Activated CD4-positive, CD25-positive, alpha-beta regulatory T cell (primary cell): ENCODE measurements around the gene KIRREL3.

Experiments
- DNase-seq, 4 experiments: peaks; one replicate each; lab custom pipeline; 2025; lab: John Stamatoyannopoulos, UW

Gene KIRREL3

DNA sequence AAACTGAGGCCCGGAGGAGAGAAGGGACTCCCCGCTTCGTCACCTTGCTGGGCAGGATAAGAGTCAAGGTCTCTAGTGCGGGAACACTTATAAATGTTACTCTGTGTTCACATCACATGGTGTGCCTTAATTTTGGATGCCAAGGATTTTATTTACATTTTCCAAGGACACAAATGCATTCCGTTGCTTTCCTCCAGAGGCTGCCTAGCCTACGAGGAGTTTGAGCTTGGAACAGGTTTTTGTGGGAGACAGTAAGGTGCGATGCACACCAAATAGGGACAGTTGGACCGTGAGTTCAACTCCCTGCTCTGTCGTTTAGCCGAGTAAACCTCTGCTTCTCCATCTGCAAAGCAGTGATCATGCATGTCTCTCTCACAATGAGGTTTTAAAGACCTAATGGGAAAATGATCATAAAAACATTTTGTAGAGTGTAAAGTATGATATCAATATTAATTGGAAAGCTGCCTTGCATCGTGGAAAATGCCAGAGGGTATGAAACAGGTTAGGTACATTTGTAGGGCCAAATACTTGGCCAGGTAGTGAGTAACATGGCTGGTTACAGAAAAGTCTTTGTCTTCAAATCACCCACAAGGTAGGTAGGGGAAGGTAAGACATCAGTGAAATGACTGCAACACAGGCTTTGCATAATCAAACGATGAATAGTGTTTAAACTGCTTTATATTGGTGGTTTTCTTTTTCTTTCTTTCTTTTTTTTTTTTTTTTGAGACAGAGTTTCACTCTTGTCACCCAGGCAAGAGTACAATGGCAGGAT, 583.3 kb downstream of the KIRREL3 start:
- DNase-seq, result no peak

DNA sequence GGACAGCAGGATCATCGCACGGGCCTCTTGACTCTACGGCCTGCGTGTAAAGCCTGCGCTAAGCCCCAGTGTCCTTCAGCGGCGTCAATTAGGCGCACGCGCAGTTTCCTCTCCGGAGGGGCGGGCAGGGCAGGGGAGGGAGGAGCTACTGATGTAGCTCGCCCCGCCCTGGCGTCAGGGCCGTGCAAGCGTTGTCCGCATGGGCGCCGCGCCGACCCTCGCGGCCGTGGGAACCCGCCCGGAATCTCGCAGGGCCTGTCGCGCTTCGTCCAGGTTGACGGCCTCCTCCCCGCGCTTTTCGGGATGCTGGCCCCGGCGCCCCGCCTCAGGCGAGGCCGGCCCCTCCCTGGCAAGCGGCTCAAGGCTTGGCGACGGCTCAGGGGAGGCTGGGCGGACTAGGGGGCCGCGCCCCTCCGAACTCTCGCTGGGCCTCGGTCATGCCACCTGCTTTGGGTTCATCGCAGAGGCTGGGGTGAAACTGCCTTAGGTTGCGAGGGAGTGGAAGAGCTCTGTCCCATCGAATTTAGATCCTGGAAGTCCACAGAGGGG, 584.0 kb downstream of the KIRREL3 start:
- peak; percentile 16 to 44 (median 32) for DNase-seq

DNA sequence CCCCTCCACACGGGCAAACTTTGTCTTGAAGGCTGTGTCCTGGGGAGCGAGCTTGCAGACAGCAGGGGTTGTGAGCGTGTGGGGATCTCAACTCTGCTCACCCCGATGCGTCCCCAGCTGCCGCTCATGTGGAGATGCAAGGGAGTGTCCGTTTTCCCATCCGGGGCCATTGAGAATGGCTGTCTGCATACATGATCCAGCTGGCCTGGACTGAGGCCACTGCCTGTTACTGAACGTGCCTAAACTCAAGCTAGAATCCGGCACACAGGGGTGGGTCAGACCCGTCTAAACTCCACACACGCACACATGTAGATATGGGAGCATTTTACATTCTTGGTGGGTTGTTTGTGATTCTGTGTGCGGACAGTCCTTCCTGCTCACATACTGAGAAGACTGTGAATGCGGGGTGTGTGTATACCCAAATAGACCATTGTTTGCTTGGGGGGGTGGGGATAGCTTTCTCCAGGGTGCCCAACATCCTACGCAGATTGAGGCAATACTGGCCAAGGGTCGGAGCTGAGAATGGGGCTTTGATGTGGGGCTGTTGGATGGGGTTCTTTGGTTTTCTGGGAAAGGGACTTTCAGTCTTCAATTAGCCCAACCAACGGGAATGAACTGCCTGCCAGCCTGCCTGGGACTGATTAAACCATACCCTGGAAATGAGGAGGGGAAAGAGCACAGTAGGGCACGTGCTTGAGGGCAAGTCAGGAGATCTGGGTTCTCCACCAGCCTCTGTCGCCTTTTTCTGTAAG, 584.7 kb downstream of the KIRREL3 start:
- DNase-seq, result no peak

DNA sequence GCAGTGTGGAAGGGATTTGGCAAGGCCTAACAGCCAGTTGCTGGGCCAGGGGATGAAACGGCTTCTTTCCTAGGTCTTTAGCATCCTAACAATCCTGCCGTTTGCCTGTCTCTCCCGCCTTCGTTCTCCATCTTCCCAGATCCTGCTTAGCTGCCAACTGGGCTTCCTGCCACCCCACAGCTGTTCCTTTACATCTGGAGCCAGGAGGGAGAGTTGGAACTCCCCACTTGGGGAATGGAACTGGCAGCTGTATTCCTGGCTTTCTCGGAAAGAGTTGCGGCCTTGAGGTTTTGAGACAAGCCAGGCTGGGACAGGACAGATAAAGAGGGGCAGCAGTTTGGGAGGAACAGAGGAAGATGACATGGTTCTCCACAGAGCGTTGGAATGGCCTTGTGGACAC, 585.4 kb downstream of the KIRREL3 start:
- no peak for DNase-seq

DNA sequence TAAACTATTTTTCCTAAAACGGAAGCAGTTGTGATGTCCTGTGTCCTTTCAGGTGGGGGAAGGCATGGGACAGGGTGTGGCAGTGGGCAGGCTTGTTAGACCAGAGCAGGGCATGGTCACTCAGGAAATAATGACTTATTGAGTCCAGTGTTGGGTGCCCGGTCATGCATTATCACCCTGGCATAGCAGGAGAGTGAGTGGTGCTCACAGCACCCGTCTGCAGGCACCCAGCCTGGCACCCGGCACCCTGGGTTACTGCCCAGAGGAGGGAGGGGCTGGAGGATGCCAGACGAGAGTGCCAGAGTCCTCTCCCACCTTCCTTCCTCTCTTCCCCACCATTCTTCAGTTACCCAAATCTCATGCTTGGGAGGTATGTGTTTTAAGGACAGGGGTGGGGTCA, 586.0 kb downstream of the KIRREL3 start:
- DNase-seq, result no peak

DNA sequence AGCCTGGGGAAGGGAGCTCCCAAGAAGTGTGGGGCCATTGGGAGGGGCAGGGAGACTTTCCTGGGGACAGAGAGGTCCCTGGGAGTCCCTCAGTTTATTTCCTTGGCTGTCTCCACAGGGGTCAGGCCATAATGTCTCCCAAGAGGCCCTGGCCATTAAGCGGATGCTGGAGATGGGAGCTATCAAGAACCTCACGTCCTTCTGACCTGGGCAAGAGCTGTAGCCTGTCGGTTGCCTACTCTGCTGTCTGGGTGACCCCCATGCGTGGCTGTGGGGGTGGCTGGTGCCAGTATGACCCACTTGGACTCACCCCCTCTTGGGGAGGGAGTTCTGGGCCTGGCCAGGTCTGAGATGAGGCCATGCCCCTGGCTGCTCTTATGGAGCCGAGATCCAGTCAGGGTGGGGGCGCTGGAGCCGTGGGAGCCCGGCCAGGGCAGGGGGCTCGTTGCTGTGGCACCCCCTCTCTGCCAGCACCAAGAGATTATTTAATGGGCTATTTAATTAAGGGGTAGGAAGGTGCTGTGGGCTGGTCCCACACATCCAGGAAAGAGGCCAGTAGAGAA, 586.6 kb downstream of the KIRREL3 start:
- DNase-seq, result no peak

DNA sequence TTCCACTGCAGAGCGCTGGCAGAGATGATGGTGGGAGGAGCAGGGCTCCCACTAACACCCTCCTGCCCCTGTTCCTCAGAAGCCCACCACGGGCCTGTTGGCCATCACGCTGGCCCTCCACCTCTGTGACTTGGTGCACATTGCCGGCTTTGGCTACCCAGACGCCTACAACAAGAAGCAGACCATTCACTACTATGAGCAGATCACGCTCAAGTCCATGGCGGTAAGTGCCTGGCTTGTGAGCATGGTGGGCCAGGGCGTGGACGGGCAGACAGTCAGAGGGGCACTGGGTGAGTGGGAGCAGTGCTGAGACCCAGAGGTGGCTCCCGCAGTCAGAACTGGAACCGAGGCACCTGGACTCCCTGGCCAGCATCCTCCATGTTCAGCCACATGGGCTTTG, 587.1 kb downstream of the KIRREL3 start:
- DNase-seq, result no peak

DNA sequence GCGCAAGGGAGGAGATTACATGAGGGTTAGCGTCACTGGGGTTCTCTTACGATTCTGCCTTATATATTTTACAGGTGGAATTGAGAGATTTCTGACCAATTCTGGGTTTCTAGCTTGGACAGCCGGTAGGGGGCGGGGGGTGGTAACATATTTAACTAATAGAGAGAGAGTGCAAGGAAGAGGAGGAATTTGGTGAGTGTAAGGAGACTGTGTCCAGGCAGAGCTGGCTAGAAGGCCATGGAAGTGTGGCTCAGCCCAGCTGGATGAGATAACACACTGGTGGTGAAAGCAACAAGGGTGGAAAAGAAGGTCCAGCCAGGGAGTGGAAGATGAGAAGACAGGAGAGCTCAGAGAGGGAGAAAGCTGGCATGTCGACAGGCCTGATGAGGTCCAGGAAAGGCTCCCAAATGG, 588.6 kb downstream of the KIRREL3 start:
- no peak for DNase-seq

DNA sequence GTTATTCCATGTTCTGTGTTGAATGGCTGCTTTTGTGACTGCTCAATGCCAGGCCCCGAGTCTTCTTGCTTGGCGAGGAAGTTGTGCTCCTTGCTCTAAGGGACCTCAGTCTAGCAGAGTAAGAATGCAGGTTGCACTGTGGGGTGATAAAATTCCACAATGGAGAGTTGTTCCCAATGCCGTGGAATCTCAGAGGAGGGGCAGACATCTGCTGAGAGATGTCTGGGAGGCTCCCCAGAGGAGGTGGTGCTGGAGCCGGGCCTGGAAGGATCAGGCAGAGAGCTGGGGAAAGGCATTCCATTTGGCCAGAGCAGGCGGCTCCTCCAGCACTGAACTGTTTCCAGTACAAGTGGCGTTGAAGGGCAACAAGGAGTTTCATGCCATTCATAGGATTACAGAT, 589.9 kb downstream of the KIRREL3 start:
- DNase-seq, result no peak

DNA sequence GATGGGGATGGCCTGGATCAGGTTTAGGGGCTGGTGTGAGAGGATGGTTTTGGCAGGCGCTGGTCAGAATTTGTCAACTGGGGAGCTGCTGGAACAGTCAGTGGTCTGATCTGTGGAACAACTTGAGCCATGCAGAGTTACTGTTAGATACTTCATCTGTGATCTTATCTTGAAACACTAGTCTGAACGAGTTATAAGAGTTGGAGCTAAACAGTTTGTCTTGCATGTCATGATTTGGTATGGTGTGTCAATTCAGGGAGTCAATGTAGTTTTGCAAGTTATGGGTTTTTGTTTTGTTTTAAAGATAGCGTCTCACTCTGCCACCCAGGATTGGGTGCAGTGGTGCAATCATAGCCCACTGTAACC, 591.0 kb downstream of the KIRREL3 start:
- DNase-seq, result no peak

DNA sequence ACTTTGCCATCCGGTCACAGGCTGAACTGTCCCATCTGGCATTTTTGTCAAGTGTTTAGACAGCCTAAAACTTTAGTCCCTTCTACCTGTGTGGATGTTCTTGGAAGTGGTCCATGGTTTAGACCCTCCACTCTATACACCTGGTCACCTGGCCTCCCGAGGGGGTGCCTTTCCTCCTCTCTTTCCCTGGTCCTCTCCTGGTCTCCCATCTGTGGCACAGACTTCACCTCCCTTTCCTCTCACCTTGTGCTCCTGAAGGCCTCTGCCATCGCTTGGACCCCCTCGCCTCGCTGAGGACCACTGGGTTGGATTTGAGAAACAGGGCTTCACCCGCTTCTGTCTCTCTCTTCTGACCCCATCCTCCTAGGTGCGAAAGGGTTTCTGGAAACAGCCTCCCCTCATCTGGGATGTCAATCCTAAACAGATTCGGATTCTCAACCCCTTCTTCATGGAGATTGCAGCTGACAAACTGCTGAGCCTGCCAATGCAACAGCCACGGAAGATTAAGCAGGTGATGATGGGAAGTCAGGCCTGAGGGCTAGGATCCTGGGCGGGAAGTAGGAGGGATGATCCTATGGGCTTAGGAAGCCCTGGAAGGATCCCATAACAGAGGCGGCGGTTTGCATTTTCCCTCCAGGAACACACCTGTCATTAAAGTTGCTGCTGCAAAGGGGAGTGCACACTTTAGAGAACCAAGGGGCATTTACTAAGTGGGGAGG, 591.5 kb downstream of the KIRREL3 start:
- DNase-seq, result no peak

DNA sequence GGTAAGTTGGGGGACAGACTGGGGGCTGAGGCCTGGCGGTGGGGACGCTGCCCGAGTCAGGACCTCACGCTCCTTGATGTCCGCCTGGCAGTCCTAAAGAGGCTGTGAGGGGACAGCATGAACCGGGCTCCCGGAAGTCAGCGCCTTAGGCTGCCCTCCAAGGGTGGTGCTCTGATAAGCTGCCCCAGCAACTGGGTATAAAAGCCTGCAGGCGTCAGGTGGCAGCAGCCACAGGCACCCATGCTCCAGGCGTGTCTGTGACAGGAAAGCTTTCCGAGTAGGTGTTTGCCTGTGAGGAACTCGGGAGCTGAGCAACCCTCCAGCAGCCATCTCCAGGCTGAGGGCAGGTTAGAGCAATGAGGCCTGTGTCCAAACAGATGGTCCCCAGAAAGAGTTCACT, 592.1 kb downstream of the KIRREL3 start:
- no peak for DNase-seq

DNA sequence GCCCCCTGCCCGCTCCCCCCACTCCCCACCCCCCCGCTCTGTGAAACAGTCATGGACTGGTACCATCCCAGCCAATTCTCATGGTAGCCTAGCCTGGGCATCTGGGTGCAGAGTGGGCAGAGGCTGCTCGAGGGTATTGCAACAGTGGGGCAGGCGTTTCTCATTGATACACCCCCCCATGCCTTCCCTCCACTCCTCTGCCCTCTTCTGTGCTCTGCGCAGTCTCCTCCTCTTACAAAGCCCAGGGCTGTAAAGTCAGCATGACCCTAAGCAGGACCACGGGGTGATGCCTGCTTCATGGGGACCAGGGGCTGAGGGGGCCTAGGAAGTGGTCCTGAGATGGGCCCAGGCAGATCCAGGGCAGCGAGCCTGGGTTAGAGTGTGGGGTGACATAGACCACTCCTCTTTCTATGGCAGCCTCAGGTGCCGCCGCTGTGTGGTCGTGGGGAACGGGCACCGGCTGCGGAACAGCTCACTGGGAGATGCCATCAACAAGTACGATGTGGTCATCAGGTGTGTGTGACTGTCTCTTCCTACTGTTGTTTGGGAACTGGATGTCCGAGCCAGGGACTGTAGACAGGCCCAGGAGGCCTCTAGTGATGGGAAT, 592.8 kb downstream of the KIRREL3 start:
- DNase-seq, result no peak

DNA sequence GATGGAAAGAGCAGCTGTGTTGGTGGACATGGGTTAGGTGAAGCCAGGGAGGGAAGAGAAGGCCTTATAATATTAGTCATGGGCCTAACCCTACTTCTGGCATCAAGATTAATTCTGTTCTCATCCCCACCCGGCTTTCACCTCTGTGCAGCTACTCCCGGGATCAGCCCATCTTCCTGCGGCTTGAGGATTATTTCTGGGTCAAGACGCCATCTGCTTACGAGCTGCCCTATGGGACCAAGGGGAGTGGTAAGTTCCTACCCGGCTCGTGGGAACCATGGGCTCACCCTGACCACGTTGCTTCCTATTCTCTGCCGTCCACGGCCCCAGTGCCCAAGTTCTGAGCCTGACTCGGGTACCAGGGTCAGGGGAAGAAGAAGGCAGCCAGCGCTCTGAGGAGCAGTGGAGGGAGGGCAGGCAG, 593.5 kb downstream of the KIRREL3 start:
- DNase-seq, result no peak

DNA sequence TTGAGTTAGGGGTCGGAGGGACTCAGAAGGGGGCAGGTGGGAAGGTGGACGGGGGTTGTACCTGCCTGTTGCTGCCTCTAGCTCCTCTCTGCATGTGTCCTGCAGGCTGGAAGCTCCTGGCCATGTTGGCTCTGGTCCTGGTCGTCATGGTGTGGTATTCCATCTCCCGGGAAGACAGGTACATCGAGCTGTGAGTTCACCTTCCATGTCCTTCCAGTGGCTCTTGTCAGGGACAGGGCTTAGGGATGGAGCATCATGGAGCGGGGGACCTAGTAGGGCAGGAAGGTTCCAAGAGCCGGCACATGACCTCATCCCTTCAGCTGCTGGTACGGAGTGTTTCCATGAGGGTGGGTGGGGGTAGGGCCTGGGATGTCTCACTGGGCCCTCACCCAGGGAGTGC, 594.2 kb downstream of the KIRREL3 start:
- DNase-seq, result no peak

DNA sequence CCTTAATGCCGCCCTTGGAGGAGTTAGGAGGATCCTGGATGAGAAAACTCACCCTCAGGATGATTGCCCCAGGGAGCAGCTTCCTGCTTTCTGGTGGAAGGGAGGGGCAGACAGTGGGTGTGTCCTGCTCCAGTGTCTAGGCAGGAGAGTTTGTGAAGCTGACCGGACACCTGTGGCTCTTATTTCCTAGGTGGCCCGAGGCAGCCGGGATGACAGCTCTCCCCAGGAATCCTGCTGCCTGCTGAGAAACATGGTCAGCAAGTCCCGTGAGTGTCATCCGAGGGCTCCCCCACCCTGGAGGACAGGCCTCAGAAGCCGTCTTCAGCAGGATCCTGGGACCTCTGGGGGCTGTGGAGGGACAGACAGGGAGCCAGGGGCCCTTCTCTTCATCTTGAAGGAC, 594.7 kb downstream of the KIRREL3 start:
- DNase-seq, result no peak

DNA sequence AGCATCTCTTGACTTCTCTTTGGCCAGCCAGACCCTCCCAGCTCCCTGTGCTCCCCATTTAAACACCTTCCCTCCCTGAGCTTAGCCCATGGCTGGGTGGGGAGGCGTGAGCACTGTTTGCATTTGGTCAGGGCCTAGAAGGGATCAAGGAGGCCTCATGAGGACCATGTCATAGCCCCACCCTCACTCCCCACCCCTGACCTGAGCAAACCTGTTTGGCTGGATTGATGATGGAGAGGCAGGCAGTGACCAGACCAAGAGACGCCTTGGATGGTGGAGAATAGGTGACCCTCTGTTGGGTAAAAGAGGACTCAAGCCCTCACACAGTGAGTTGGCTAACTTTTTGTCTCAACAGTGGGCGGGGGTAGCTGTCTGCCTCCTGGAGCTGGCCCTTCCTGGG, 595.2 kb downstream of the KIRREL3 start:
- DNase-seq, result no peak

DNA sequence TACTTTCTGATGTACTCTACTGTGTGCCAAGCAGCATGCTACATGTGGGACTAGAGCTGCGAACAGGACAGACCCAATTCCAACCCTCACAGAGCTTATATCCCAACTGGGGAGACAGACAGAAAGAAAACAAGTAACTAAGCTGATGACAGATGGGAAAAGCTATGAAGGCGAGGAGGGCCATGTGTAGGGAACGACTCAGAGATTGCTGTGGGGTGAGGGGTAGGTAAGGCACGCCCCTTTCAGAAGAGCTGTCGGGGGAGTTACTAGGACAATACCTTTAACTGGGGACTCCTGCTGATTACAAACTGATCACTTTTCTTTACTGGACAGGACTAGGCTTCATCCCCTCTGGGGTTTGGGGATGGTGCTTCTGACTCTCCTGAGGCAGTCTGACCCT, 596.2 kb downstream of the KIRREL3 start:
- DNase-seq, result no peak

DNA sequence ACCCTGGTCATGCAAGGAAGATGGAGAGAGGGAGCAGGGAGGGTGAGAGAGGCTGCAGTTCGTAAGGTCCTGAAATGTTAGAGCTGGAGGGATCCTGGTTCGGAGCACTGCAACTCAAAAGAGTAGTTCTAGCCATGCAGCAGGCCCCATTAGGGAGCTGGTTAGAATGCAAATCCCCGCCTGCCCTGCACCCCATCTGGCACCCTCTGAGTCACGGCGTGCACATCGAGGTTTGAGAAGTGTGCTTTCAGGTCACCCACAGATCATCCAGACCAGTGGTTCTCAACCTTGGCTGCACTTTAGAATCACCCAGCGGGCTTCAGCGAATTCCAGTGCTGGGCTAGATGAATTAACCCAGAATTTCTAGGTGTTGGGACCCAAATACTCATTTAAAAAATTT, 596.9 kb downstream of the KIRREL3 start:
- no peak for DNase-seq

DNA sequence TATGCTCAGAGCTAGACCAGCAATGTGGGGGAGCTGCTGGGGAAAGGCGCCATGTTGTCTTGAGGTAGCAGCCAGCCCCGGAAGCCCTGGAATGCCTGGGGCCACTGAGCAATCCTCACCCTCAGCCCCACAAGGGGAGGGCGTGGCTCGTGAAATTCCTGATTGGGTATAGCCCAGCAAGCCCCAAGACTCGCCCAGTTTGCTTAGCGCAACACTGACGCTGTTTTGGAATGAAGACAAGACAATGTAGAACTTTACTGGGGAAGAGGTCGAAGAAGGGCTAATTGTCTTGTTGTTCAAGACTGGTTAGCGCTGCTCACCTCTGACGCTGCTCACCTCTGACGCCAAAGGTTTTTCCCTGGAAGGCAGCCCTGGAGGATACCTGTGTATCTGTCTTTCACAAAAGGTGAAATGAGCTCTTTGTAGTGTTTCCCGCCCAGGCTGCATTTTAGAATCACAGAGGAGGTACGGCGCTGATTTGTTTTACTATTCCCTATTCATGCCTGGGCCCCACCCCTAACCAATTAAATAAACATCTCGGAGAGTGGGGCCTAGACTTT, 597.5 kb downstream of the KIRREL3 start:
- DNase-seq, result no peak

DNA sequence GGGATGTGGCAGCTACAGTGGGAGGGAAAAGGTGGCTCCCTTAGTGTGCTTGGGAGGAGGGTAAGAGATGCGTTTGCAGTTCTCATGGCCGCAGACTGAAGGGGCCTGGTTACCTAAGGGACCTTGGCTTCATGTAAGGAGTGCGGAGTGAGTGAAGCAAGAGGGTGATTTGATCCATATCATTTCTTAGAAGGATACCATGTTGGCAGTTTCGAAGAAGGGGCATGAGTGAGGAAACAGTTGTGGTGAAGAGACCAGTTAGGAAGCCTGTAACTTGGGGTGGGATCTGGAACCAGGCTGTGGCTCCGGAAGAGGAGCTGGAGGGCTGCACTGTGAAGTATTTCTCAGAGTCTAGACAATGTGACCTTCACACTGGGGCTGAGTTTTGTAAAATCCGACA, 600.1 kb downstream of the KIRREL3 start:
- DNase-seq, result no peak

DNA sequence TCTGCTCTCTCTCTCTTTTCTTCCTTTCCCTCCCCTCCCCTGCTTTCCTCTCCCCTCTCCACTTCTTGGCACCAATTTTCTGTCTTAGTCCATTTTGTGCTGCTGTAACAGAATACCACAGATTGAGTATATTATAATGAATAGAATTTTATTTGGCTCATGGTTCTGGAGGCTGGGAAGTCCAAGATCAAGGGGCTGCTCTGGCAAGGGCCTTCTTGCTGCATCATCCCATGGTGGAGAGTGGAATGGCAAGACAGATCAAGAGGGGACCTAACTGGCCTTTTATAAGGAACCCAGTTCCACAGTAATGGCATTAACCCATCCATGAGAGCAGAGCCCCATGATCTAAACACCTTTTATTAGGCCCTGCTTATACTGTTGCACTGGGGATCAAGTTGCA, 600.6 kb downstream of the KIRREL3 start:
- no peak for DNase-seq
